GM18867 (cell line): Measurements from ENCODE around the gene PRR20G.
"Not testable (repeated sequence)": the region's sequence is repeated elsewhere in the genome, so short reads cannot be mapped to it uniquely, and the experiment has no call there.

Experiments
- ATAC-seq: cut with Tn5 transposase; IDR thresholded peaks from one replicate; pipeline ENCODE4 v1.9.1; 2021; ENCODE audit warnings: mild to moderate bottlenecking, moderate library complexity; ENCODE audit not compliant: unreplicated experiment

PRR20G gene

GRCh38 chr3:127287840-127288239, at the start of gene PRR20G:
PRR20G (minus strand) TSS chr3:127288046; CDS start chr3:127287365, 681 bp downstream.
- no peak for ATAC-seq

- ATAC-seq, result no peak
Measured at GRCh38 chr3:127337001-127337400, 49.2 kb upstream of the PRR20G start.

DNA sequence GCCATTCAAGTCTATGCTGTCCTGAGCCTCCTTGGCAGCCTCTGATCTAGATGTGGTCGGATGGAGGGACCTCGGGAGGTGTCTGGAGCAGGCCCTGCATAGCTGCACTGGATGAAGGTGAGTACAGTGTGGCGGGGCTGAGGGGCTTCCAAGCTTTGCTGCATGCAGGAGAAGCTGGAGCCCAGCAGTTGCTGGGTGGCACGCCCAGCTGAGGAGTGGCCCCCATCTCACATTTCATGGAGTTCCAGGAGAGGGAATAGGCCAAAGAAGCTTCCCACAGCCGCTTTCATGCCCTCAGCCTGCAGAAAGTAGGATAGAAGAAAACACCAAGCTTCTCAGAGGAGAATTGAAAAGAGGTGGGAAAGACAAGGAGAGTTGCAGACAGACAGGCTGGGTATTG, 48.3 kb upstream of the PRR20G start:
- no peak for ATAC-seq

DNA sequence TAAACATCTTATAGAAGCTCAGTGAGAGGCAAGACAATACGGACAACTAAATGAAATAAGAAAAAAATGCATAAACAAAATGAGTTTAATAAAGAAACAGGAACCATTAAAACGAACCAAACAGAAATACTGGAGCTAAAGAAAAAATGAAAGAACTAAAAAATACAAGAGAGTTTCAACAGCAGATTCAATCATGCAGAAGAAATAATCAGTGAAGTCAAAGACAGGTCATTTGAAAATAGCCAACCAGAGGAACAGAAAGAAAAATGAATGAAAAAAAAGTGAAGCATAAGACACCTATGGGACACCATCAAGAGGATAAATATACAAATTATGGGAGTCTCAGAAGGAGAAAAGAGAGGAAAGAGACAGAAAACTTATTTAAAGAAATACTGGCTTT, 42.5 kb upstream of the PRR20G start:
- no peak for ATAC-seq

GRCh38 chr3:127329631-127330285, 41.9 kb upstream of the PRR20G start:
- ATAC-seq, result no peak

GRCh38 chr3:127328421-127328820, 40.6 kb upstream of the PRR20G start:
- ATAC-seq, result no peak

GRCh38 chr3:127326341-127326740, 38.5 kb upstream of the PRR20G start:
- no peak for ATAC-seq

- ATAC-seq, result no peak
Measured at GRCh38 chr3:127325629-127325961, 37.7 kb upstream of the PRR20G start.

DNA sequence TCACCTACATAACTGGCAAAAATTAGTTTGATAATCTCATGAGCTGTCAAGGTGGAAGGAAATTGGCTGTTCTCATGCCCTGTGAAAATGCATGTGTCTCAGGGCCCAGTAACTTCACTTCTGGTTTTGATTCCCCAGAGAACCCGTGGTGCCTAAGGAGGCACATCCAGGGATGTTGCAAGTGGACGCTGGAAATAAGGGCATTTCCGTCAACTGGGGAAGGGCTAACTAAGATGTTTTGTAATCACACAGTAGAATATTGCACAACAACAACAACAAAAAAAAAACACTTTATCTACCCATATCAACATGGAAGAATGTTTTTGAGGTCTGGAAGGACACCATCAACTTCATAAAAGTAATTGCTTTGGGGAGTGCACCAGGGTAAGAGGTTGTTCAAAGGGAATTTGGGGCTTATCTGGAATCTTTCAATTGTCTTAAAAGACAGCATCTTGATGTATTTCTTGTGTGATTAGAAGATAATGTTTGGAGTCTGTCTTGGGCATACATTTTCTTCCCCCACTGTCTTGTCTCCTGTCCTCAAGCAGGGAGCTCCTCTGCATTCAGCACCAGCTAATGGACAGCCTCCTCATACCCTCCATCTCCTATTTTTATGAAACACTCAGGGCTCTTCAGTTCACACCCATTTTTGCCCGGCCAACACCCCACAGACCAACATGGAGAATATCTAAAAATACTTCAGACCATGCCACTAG, 37.2 kb upstream of the PRR20G start:
- no peak for ATAC-seq

GRCh38 chr3:127324076-127324475, 36.2 kb upstream of the PRR20G start:
- ATAC-seq, result no peak

- no peak for ATAC-seq
Measured at GRCh38 chr3:127323581-127323980, 35.7 kb upstream of the PRR20G start.

GRCh38 chr3:127321371-127321770, 33.5 kb upstream of the PRR20G start:
- ATAC-seq, result no peak

- ATAC-seq, result no peak
Measured at GRCh38 chr3:127320529-127321121, 32.8 kb upstream of the PRR20G start.

GRCh38 chr3:127316685-127317084, 28.8 kb upstream of the PRR20G start:
- no peak for ATAC-seq

- no peak for ATAC-seq
Measured at GRCh38 chr3:127312818-127313217, 25.0 kb upstream of the PRR20G start.

DNA sequence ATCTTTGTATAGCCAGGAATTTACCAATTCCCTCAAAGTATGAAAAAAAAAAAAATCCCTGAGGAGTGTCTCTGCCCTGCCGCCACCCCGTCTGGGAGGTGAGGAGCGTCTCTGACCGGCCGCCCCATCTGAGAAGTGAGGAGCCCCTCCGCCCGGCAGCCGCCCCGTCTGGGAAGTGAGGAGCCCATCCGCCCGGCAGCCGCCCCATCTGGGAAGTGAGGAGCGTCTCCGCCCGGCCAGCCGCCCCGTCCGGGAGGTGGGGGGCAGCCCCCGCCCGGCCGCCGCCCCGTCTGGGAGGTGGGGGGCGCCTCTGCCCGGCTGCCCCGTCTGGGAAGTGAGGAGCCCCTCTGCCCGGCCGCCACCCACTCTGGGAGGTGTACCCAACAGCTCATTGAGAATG, 21.0 kb upstream of the PRR20G start:
- not testable (repeated sequence) for ATAC-seq

DNA sequence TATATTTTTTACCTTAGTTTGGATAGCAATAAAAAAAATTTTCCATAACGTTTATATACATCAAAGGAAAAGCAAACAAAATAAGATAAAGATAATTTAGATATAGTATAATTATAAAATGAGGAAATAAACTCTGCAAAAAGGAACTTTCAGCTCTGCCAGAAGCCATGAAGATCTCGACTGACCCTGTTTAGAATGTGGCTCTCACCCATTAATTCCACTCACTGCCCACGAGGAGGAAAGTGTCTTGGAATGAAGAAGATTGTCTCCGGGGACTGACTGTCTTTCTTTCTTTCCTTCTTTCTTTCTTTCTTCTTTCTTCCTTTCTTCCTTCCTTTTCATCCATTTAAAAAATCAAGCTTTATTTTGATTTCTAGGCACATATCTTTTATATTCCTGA, 20.1 kb upstream of the PRR20G start:
- no peak for ATAC-seq

GRCh38 chr3:127307112-127307835, 19.4 kb upstream of the PRR20G start:
- no peak for ATAC-seq

DNA sequence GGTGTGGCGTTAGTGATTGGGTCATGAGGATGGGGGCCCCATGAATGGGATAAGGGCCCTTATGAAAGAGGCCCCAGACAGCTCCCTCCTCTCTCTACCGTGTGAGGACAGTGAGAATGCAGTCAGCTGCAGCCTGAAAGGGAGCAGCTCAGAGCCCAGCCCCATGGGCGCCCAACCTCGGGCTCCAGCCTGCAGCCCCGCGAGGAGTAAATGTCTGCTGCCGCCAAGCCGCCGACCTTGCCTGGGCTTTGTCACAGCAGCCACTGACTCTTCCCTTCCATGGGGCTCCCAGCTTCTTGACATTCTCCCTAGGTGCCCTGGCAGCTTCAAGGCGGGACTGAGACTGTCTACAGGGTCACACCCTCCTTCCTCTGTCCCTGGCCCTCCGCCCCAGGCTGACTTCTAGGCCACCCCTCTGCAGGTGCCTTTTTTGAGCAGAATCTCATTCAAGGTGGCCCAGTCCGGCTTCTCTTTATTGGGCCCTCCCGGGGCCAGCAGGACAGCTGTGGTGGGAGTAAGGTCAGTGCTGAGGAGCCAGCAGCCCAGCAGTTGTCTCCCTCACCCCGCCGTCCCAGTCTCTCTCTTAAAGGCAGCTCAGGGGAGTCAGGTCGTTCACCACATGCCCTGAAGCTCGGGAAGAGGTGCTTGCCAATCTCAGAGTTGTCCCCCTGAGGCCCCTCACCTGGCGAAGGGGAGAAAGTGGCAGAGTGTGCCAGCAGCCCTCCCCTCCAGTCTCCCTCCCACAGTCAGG, 18.7 kb upstream of the PRR20G start:
- ATAC-seq, result no peak

GRCh38 chr3:127305499-127306060, 17.7 kb upstream of the PRR20G start:
- no peak for ATAC-seq
